NCI-H748 (cell line): Measurements from ENCODE around the gene SNX1.
"Not testable (repeated sequence)": the region's sequence is repeated elsewhere in the genome, so short reads cannot be mapped to it uniquely, and the experiment has no call there.

Experiments
- DNase-seq: peaks from one replicate; lab custom pipeline; 2025; ENCODE audit not compliant: unreplicated experiment; lab: John Stamatoyannopoulos, UW

The SNX1 gene

GRCh38 chr15:64112073-64112772 lies 16.4 kb downstream of the SNX1 start:
- no peak for DNase-seq

- DNase-seq, result no peak
These were observed 17.1 kb downstream of the SNX1 start for GRCh38 chr15:64112904-64113303.

- no peak for DNase-seq
These were observed 22.1 kb downstream of the SNX1 start for GRCh38 chr15:64117759-64118487.

- not testable (repeated sequence) for DNase-seq
These were observed 24.5 kb downstream of the SNX1 start for GRCh38 chr15:64120322-64120721.

- no peak for DNase-seq
These were observed 25.8 kb downstream of the SNX1 start for GRCh38 chr15:64121614-64122013.

- DNase-seq, result no peak
These were observed 26.7 kb downstream of the SNX1 start for GRCh38 chr15:64122444-64122843.

- DNase-seq, result no peak
These were observed 27.2 kb downstream of the SNX1 start for GRCh38 chr15:64122936-64123351.

- DNase-seq, result no peak
These were observed 30.2 kb downstream of the SNX1 start for GRCh38 chr15:64125978-64126377.

- no peak for DNase-seq
These were observed 31.9 kb downstream of the SNX1 start for GRCh38 chr15:64127521-64128270.

- DNase-seq, result no peak
These were observed 34.4 kb downstream of the SNX1 start for GRCh38 chr15:64130159-64130558.

GRCh38 chr15:64131547-64131946 lies 35.8 kb downstream of the SNX1 start:
- DNase-seq, result no peak

- no peak for DNase-seq
These were observed 36.4 kb downstream of the SNX1 start for GRCh38 chr15:64132217-64132616.

- DNase-seq, result no peak
These were observed 38.0 kb downstream of the SNX1 start for GRCh38 chr15:64133623-64134344.

GRCh38 chr15:64134345-64134829 lies 38.6 kb downstream of the SNX1 start:
- DNase-seq, result no peak

- DNase-seq, result no peak
These were observed 40.6 kb downstream of the SNX1 start for GRCh38 chr15:64136347-64136746.

- no peak for DNase-seq
These were observed 41.5 kb downstream of the SNX1 start for GRCh38 chr15:64137226-64137833.

GRCh38 chr15:64138331-64138941 lies 42.7 kb downstream of the SNX1 start:
- no peak for DNase-seq

- DNase-seq, result no peak
These were observed 46.2 kb downstream of the SNX1 start for GRCh38 chr15:64141798-64142512.

GRCh38 chr15:64143276-64143675 lies 47.5 kb downstream of the SNX1 start:
- DNase-seq, result no peak

GRCh38 chr15:64144192-64144564 lies 48.4 kb downstream of the SNX1 start:
- no peak for DNase-seq
